Kidney capillary endothelial cell (primary cell): ENCODE measurements around the gene LBH.

ENCODE experiments used
- DNase-seq: peaks from one replicate; pipeline ENCODE4 v3.0.0-alpha.2; 2018; ENCODE audit warnings: low spot score

LBH gene

GRCh38 chr2:30235859-30236535 lies 4.7 kb downstream of the LBH start:
- no peak for DNase-seq

- DNase-seq, result no peak
Measured at GRCh38 chr2:30236591-30237238, 5.4 kb downstream of the LBH start.

GRCh38 chr2:30237239-30237965 lies 6.1 kb downstream of the LBH start:
- DNase-seq, result no peak

- no peak for DNase-seq
Measured at GRCh38 chr2:30237966-30238800, 6.8 kb downstream of the LBH start.

GRCh38 chr2:30239308-30239985 lies 8.1 kb downstream of the LBH start:
- DNase-seq, result peak; percentile 61

- DNase-seq, result no peak
Measured at GRCh38 chr2:30239986-30240752, 8.8 kb downstream of the LBH start.

- no peak for DNase-seq
Measured at GRCh38 chr2:30243231-30243630, 11.9 kb downstream of the LBH start.

GRCh38 chr2:30245364-30245763 lies 14.0 kb downstream of the LBH start:
- DNase-seq, result no peak

GRCh38 chr2:30248791-30249190 lies 17.5 kb downstream of the LBH start:
- no peak for DNase-seq

- DNase-seq, result no peak
Measured at GRCh38 chr2:30249354-30249753, 18.0 kb downstream of the LBH start.

GRCh38 chr2:30250421-30250820 lies 19.1 kb downstream of the LBH start:
- DNase-seq, result no peak

- DNase-seq, result peak; percentile 69
Measured at GRCh38 chr2:30252723-30253701, 21.7 kb downstream of the LBH start.

- DNase-seq, result no peak
Measured at GRCh38 chr2:30253873-30254684, 22.7 kb downstream of the LBH start.

- DNase-seq, result no peak
Measured at GRCh38 chr2:30254685-30255001, 23.3 kb downstream of the LBH start.

- DNase-seq, result no peak
Measured at GRCh38 chr2:30255026-30255425, 23.7 kb downstream of the LBH start.

GRCh38 chr2:30255466-30256408 lies 24.4 kb downstream of the LBH start:
- DNase-seq, result no peak

GRCh38 chr2:30257266-30258214 lies 26.2 kb downstream of the LBH start:
- DNase-seq, result no peak
